SK-N-SH (cell line): ENCODE data around the gene CREBL2. TPM values are rescaled to one million over a fixed set of nuclear protein-coding genes. Genes with fewer than 3 reads are reported as not detected.

Experiments used
- CTCF ChIA-PET: fragments of 300-600, 350-600 bp; formaldehyde crosslinking; extraction: SDS; loops from one replicate; lab custom pipeline; 2021; lab: Yijun Ruan, JAX
- POLR2A ChIA-PET: fragments of 350-600 bp; sonication (Branson Sonifier 250); formaldehyde crosslinking; extraction: SDS; loops from one replicate; lab custom pipeline; 2020; ENCODE audit warnings: antibody characterized with exemption, inconsistent platforms; lab: Yijun Ruan, JAX
- DNase-seq: peaks from one replicate; pipeline ENCODE4 v3.0.0; 2012
- H2AFZ ChIP-seq: fragments of 200-600 bp; sonication (generic); 2 replicates; pipeline ENCODE4 v1.8.1; 2016; ENCODE audit warnings: antibody characterized with exemption, mild to moderate bottlenecking, low read depth
- H3F3A ChIP-seq: fragments of 200-600 bp; sonication (generic); replicated peaks from 2 replicates; pipeline ENCODE3; 2016; ENCODE audit warnings: antibody characterized with exemption, mild to moderate bottlenecking; ENCODE audit not compliant: insufficient read depth
- H3K27ac ChIP-seq, 2 experiments: fragments of 200-500 bp in 1 of 2; fragments of 200-600 bp in 1 of 2; sonication (Bioruptor generic) in 1 of 2; sonication (generic), shearing (Covaris generic) in 1 of 2; 2 replicates each; pipeline versions ENCODE4 v1.5.1 to v1.6.1; 2014 to 2016; ENCODE audit warnings: low read depth in 2 of 2, inconsistent platforms in 1 of 2, low read length in 1 of 2, mild to moderate bottlenecking in 1 of 2, mixed read lengths in 1 of 2
- H3K27me3 ChIP-seq: fragments of 200-600 bp; sonication (generic), shearing (Covaris generic); 2 replicates; pipeline ENCODE4 v1.6.1; 2016; ENCODE audit warnings: mixed run types; ENCODE audit not compliant: insufficient read depth
- H3K36me3 ChIP-seq, 2 experiments: fragments of 200-500 bp in 1 of 2; fragments of 200-600 bp in 1 of 2; sonication (Bioruptor generic) in 1 of 2; sonication (generic) in 1 of 2; replicated peaks in 1 of 2; 2 replicates each; pipeline versions ENCODE3 to v1.5.1; 2014 to 2016; ENCODE audit warnings: low read length in 1 of 2, mild to moderate bottlenecking in 1 of 2; ENCODE audit not compliant: insufficient read depth in 2 of 2, control insufficient read depth in 1 of 2
- H3K4me1 ChIP-seq, 2 experiments: fragments of 200-500 bp in 1 of 2; fragments of 200-600 bp in 1 of 2; sonication (Bioruptor generic) in 1 of 2; sonication (generic), shearing (Covaris generic) in 1 of 2; 2 replicates each; pipeline versions ENCODE4 v1.5.1 to v1.6.1; 2014 to 2016; ENCODE audit warnings: low read depth in 1 of 2, low read length in 1 of 2, mixed run types in 1 of 2; ENCODE audit not compliant: insufficient read depth in 2 of 2, control insufficient read depth in 1 of 2
- H3K4me2 ChIP-seq: fragments of 200-600 bp; sonication (generic), shearing (Covaris generic); 2 replicates; pipeline ENCODE4 v1.6.1; 2017; ENCODE audit warnings: mixed run types
- H3K4me3 ChIP-seq, 2 experiments: fragments of 200-500 bp in 1 of 2; fragments of 200-600 bp in 1 of 2; sonication (Bioruptor generic) in 1 of 2; sonication (generic), shearing (Covaris generic) in 1 of 2; 2 replicates each; pipeline versions ENCODE4 v1.5.1 to v1.8.1; 2014 to 2016; ENCODE audit warnings: low read depth in 2 of 2, inconsistent platforms in 1 of 2, low read length in 1 of 2, mild to moderate bottlenecking in 1 of 2, mixed read lengths in 1 of 2, moderate library complexity in 1 of 2
- H3K79me2 ChIP-seq: fragments of 200-600 bp; sonication (generic); 2 replicates; pipeline ENCODE4 v1.8.1; 2017; ENCODE audit warnings: mild to moderate bottlenecking; ENCODE audit not compliant: insufficient read depth
- H3K9ac ChIP-seq: fragments of 200-600 bp; sonication (generic); 2 replicates; pipeline ENCODE4 v1.6.1; 2017; ENCODE audit warnings: mixed run types
- H3K9me2 ChIP-seq: fragments of 200-600 bp; sonication (generic); 2 replicates; pipeline ENCODE4 v1.6.1; 2017; ENCODE audit warnings: mixed run types
- H3K9me3 ChIP-seq: fragments of 200-600 bp; sonication (generic); 2 replicates; pipeline ENCODE4 v1.6.1; 2017; ENCODE audit warnings: mixed run types, mild to moderate bottlenecking, moderate library complexity
- H4K20me1 ChIP-seq: fragments of 200-600 bp; sonication (generic); 2 replicates; pipeline ENCODE4 v1.6.1; 2017; ENCODE audit warnings: mild to moderate bottlenecking, mixed run types; ENCODE audit not compliant: insufficient read depth
- EP300 ChIP-seq, 2 experiments: IDR thresholded peaks; 2 replicates each; pipeline versions ENCODE4 v1.4.0 to v1.6.1; 2012; ENCODE audit warnings: borderline replicate concordance in 1 of 2, low read depth in 1 of 2, low read length in 1 of 2
- FOSL2 ChIP-seq: IDR thresholded peaks from 2 replicates; pipeline ENCODE4 v1.4.0; 2012; ENCODE audit warnings: low read depth, mild to moderate bottlenecking, moderate library complexity, borderline replicate concordance
- FOXM1 ChIP-seq: IDR thresholded peaks from 2 replicates; pipeline ENCODE4 v1.4.0; 2012; ENCODE audit warnings: low read depth, mild to moderate bottlenecking
- MEF2A ChIP-seq: IDR thresholded peaks from 2 replicates; pipeline ENCODE4 v1.4.0; 2012; ENCODE audit warnings: low read depth, borderline replicate concordance
- MXI1 ChIP-seq: IDR thresholded peaks from 2 replicates; pipeline ENCODE4 v1.6.1; 2012; ENCODE audit warnings: mild to moderate bottlenecking, low read depth, low read length, improper control_type of control experiment
- NFIC ChIP-seq: IDR thresholded peaks from 2 replicates; pipeline ENCODE4 v1.4.0; 2012; ENCODE audit warnings: borderline replicate concordance
- POLR2AphosphoS5 ChIP-seq: IDR thresholded peaks from 2 replicates; pipeline ENCODE4 v1.6.1; 2012; ENCODE audit warnings: low read depth, low read length
- RAD21 ChIP-seq: IDR thresholded peaks from 2 replicates; pipeline ENCODE4 v1.6.1; 2012; ENCODE audit warnings: mild to moderate bottlenecking, low read length
- RCOR1 ChIP-seq: fragments of 150-350 bp; IDR thresholded peaks from 2 replicates; pipeline ENCODE4 v1.6.1; 2017; ENCODE audit warnings: antibody characterized with exemption, low read length
- RXRA ChIP-seq: IDR thresholded peaks from 2 replicates; pipeline ENCODE4 v1.4.0; 2012; ENCODE audit warnings: low read depth, mild to moderate bottlenecking, borderline replicate concordance
- SIN3A ChIP-seq: IDR thresholded peaks from 2 replicates; pipeline ENCODE4 v1.6.1; 2012; ENCODE audit warnings: low read depth, mild to moderate bottlenecking, low read length, moderate library complexity, borderline replicate concordance
- TEAD4 ChIP-seq: IDR thresholded peaks from 2 replicates; pipeline ENCODE4 v1.4.0; 2012; ENCODE audit warnings: mild to moderate bottlenecking, borderline replicate concordance; ENCODE audit not compliant: insufficient read depth
- WGBS: methylation state at CpG from one replicate; pipeline ENCODE4 v1.1.6; 2017; ENCODE audit warnings: low lambda C conversion rate; 5-methylcytosine and 5-hydroxymethylcytosine counted together
- polyA plus RNA-seq, 3 experiments: library from polyadenylated mRNA; depleted of rRNA; stranded (reverse); fragments of >200 nt; gene quantifications; 2 replicates each; pipeline ENCODE4 v1.2.3, GENCODE V29; 2012
- TF ChIP-seq, protein P1 (sequence below): IDR thresholded peaks from 2 replicates; pipeline ENCODE4 v1.4.0; 2012; ENCODE audit warnings: low read depth
- TF ChIP-seq, protein P2 (sequence below): fragments of 150-350 bp; IDR thresholded peaks from 2 replicates; pipeline ENCODE4 v1.6.1; 2017; ENCODE audit warnings: antibody characterized with exemption, low read length, low read depth, borderline replicate concordance
- TF ChIP-seq, protein P3 (sequence below): fragments of 150-350 bp; IDR thresholded peaks from 2 replicates; pipeline ENCODE4 v1.6.1; 2016; ENCODE audit warnings: mild to moderate bottlenecking, low read depth, low read length
- TF ChIP-seq, protein P4 (sequence below): fragments of 200-600 bp; sonication (generic); IDR thresholded peaks from 2 replicates; pipeline ENCODE4 v1.6.1; 2017; ENCODE audit warnings: antibody characterized with exemption, mild to moderate bottlenecking, moderate library complexity
- TF ChIP-seq, protein P5 (sequence below): IDR thresholded peaks from 2 replicates; pipeline ENCODE4 v1.6.1; 2012; ENCODE audit warnings: mild to moderate bottlenecking, low read depth, low read length, moderate library complexity

The CREBL2 gene
- polyA plus RNA-seq, 1 of the 3 experiments (the other 2 are of a cell fraction) = 12.6 TPM

DNA sequence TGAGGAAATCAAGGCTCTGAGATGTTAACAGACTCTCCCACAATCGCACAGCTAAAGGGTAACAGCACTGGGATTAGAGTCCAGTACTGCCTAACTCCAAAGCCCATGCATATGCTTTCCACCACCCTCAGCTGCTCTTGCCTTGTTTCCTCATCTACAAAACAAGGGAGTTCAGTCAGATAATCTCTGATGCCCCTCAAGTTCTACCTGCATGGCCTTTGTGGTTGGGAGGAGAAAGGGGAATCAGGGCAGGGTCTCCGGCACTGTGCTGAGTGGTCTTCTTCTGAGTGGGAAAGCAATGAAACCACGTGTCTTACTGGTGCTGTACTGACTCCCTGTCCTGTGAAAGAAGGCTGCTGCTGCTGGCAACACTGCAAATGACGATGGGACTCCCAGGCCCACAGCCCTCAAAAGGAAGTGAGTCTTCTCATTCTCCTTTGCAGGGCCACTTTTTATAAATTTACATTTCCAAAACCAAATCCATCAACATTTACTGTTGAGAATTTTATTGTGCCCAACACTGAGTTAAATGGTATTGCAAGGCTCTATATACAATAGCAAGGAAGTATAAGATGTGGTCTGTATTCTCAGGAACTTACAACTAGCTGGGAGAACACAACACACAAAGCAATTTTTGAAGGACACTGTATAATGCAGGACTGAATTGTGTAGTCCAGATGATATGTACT is 29.3 kb upstream of the CREBL2 start:
- ChIA-PET POLR2A (no interaction called here), CTCF (no interaction called here)
- Histone ChIP-seq H3K9me2 (no peaks in the 10 kb centered on the region), H3K4me3 (no peak overlapping the region), H2AFZ (no peak overlapping the region), H3K27ac (no peak overlapping the region), H3K4me2 (no peak overlapping the region), H4K20me1 (no peaks in the 10 kb centered on the region), H3K27me3 (no peaks in the 10 kb centered on the region), H3K4me1 (peaks cover 0 to 12% of the 10 kb centered on the region in 2 experiments; a peak in 2 of 4 replicates), H3K9ac (no peak overlapping the region), H3K36me3 (no peaks in the 10 kb centered on the region), H3K79me2 (no peaks in the 10 kb centered on the region), H3F3A (no peaks in the 10 kb centered on the region), H3K9me3 (no peaks in the 10 kb centered on the region)
- no peak for DNase-seq
- 88% methylated on average over 4 of the region's 4 CpGs for WGBS
- TF ChIP-seq POLR2AphosphoS5 (no peak), FOSL2 (no peak), MEF2A (no peak), RAD21 (no peak), RCOR1 (no peak), TEAD4 (no peak), RXRA (no peak)
- TF ChIP-seq, protein P1, sequence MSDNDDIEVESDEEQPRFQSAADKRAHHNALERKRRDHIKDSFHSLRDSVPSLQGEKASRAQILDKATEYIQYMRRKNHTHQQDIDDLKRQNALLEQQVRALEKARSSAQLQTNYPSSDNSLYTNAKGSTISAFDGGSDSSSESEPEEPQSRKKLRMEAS = no peak
- TF ChIP-seq, protein P2, sequence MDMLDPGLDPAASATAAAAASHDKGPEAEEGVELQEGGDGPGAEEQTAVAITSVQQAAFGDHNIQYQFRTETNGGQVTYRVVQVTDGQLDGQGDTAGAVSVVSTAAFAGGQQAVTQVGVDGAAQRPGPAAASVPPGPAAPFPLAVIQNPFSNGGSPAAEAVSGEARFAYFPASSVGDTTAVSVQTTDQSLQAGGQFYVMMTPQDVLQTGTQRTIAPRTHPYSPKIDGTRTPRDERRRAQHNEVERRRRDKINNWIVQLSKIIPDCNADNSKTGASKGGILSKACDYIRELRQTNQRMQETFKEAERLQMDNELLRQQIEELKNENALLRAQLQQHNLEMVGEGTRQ = no peak

DNA sequence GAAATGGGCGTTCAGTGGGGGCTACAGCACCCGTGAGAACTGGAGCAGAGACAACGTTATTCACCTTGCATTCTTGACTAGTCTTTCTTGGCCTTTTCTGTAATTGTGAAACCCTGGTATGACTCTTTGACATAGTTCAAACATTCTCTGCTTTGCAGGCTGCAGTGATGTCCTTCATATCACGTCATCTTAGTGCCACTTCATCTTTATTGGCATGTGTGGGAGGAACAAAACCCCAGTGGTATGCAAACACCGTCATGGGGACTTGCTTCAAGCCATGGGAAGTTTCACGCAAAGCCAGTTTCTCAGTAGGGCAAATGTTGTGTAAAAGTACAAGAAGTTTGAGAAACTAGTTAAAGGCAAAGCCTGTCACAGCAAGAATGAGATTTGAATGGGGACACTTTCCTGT is 28.8 kb upstream of the CREBL2 start:
- no peak overlapping the region for H3K9ac ChIP-seq
- no peak for DNase-seq
- no peak for TF ChIP-seq SIN3A
- TF ChIP-seq, protein P3, sequence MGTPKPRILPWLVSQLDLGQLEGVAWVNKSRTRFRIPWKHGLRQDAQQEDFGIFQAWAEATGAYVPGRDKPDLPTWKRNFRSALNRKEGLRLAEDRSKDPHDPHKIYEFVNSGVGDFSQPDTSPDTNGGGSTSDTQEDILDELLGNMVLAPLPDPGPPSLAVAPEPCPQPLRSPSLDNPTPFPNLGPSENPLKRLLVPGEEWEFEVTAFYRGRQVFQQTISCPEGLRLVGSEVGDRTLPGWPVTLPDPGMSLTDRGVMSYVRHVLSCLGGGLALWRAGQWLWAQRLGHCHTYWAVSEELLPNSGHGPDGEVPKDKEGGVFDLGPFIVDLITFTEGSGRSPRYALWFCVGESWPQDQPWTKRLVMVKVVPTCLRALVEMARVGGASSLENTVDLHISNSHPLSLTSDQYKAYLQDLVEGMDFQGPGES = no peak
- no peak for TF ChIP-seq NFIC
- TF ChIP-seq, protein P4, sequence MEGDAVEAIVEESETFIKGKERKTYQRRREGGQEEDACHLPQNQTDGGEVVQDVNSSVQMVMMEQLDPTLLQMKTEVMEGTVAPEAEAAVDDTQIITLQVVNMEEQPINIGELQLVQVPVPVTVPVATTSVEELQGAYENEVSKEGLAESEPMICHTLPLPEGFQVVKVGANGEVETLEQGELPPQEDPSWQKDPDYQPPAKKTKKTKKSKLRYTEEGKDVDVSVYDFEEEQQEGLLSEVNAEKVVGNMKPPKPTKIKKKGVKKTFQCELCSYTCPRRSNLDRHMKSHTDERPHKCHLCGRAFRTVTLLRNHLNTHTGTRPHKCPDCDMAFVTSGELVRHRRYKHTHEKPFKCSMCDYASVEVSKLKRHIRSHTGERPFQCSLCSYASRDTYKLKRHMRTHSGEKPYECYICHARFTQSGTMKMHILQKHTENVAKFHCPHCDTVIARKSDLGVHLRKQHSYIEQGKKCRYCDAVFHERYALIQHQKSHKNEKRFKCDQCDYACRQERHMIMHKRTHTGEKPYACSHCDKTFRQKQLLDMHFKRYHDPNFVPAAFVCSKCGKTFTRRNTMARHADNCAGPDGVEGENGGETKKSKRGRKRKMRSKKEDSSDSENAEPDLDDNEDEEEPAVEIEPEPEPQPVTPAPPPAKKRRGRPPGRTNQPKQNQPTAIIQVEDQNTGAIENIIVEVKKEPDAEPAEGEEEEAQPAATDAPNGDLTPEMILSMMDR = no peak
- TF ChIP-seq TEAD4 = no peak
- no peak for TF ChIP-seq FOXM1
- TF ChIP-seq, protein P5, sequence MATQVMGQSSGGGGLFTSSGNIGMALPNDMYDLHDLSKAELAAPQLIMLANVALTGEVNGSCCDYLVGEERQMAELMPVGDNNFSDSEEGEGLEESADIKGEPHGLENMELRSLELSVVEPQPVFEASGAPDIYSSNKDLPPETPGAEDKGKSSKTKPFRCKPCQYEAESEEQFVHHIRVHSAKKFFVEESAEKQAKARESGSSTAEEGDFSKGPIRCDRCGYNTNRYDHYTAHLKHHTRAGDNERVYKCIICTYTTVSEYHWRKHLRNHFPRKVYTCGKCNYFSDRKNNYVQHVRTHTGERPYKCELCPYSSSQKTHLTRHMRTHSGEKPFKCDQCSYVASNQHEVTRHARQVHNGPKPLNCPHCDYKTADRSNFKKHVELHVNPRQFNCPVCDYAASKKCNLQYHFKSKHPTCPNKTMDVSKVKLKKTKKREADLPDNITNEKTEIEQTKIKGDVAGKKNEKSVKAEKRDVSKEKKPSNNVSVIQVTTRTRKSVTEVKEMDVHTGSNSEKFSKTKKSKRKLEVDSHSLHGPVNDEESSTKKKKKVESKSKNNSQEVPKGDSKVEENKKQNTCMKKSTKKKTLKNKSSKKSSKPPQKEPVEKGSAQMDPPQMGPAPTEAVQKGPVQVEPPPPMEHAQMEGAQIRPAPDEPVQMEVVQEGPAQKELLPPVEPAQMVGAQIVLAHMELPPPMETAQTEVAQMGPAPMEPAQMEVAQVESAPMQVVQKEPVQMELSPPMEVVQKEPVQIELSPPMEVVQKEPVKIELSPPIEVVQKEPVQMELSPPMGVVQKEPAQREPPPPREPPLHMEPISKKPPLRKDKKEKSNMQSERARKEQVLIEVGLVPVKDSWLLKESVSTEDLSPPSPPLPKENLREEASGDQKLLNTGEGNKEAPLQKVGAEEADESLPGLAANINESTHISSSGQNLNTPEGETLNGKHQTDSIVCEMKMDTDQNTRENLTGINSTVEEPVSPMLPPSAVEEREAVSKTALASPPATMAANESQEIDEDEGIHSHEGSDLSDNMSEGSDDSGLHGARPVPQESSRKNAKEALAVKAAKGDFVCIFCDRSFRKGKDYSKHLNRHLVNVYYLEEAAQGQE = no peak
- TF ChIP-seq MEF2A = no peak
- TF ChIP-seq RCOR1 = no peak
- no peak for TF ChIP-seq MXI1
- TF ChIP-seq EP300 (IDR thresholded peaks at IDR 0.05; ENCODE audit: borderline replicate concordance in 1 of 2, low read depth in 1 of 2, low read length in 1 of 2) = no peak
- no peak for TF ChIP-seq RXRA
- H3K4me1 ChIP-seq = peaks cover 0 to 12% of the 10 kb centered on the region in 2 experiments; a peak in 2 of 4 replicates
- H2AFZ ChIP-seq = no peak overlapping the region
- no peak overlapping the region for H3K4me2 ChIP-seq
- ChIA-PET POLR2A (no interaction called here), CTCF (interaction anchor here (1.6 kb wide), 1 partner anchor 19 kb away, joined by 5 read pairs; no protein-coding TSS in a partner anchor)
- H3F3A ChIP-seq = no peaks in the 10 kb centered on the region
- no peaks in the 10 kb centered on the region for H3K9me3 ChIP-seq
- no peak overlapping the region for H3K4me3 ChIP-seq
- H4K20me1 ChIP-seq = no peaks in the 10 kb centered on the region
- H3K27ac ChIP-seq = no peak overlapping the region
- 70% methylated on average over 6 of the region's 6 CpGs for WGBS
- no peaks in the 10 kb centered on the region for H3K36me3 ChIP-seq
- no peaks in the 10 kb centered on the region for H3K27me3 ChIP-seq
- H3K9me2 ChIP-seq = no peaks in the 10 kb centered on the region
- no peaks in the 10 kb centered on the region for H3K79me2 ChIP-seq
